K562 (cell line): Measurements from ENCODE around the gene EFCAB8. TPM values are rescaled to one million over a fixed set of nuclear protein-coding genes. Genes with fewer than 3 reads are reported as not detected.
A peak's percentile ranks its signal among the peaks of the same experiment; 100 is the strongest.

Source experiments
- ATAC-seq: fragments of 200-7000 bp; cut with Tn5 transposase; 3 replicates; pipeline ENCODE4 v1.9.1; 2020; ENCODE audit warnings: moderate library complexity
- BruUV-seq: library from RNA; stranded (reverse); fragments of 400-500 nt; replicated peaks from 2 replicates; lab custom pipeline; 2021; lab: Mats Ljungman, UMichigan
- CTCF ChIA-PET: fragments of 300-600 bp; formaldehyde crosslinking; extraction: SDS; loops from one replicate; lab custom pipeline; 2021; ENCODE audit warnings: low intra/inter-chr PET ratio; lab: Yijun Ruan, JAX
- POLR2A ChIA-PET: fragments of 300-600, 350-650 bp; sonication (Branson Sonifier 250); formaldehyde crosslinking; extraction: SDS; loops from one replicate; lab custom pipeline; 2021; ENCODE audit warnings: antibody characterized with exemption, inconsistent platforms; lab: Yijun Ruan, JAX
- DNase-seq, 4 experiments: peaks; one replicate each; pipeline versions ENCODE4 v3.0.0 to v3.0.0-alpha.2; 2011 to 2018; ENCODE audit warnings: low spot score in 3 of 4, mixed read lengths in 3 of 4; ENCODE audit errors: extremely low read depth in 1 of 4
- FAIRE-seq: peaks from 2 replicates; lab custom pipeline; 2011; peaks lifted over from hg19 to GRCh38; lab: Jason Lieb, UNC
- H2AFZ ChIP-seq: 2 replicates; pipeline ENCODE4 v1.6.0; 2011; ENCODE audit warnings: low read depth, low read length, control low read depth, inconsistent platforms
- H3K27ac ChIP-seq: fragments of 200-600 bp; 3 replicates; pipeline ENCODE4 v1.8.0; 2011; ENCODE audit warnings: low read depth, mild to moderate bottlenecking, control low read depth, inconsistent platforms, low read length, moderate library complexity, mixed read lengths; ENCODE audit errors: extremely low read depth
- H3K27me3 ChIP-seq, 2 experiments: fragments of 300-600 bp in 1 of 2; 2 replicates in 1 of 2; 3 replicates in 1 of 2; pipeline versions ENCODE4 v1.6.0 to v1.8.0; 2011; ENCODE audit warnings: inconsistent platforms in 2 of 2, low read length in 2 of 2, mild to moderate bottlenecking in 1 of 2, mixed read lengths in 1 of 2, moderate library complexity in 1 of 2; ENCODE audit not compliant: control insufficient read depth in 2 of 2, insufficient read depth in 2 of 2
- H3K36me3 ChIP-seq: fragments of 300-600 bp; 3 replicates; pipeline ENCODE4 v1.8.0; 2011; ENCODE audit warnings: mild to moderate bottlenecking, low read length, inconsistent platforms; ENCODE audit not compliant: control insufficient read depth, insufficient read depth
- H3K4me1 ChIP-seq, 2 experiments: fragments of 200-600 bp in 1 of 2; replicated peaks in 1 of 2; 2 replicates in 1 of 2; 3 replicates in 1 of 2; pipeline versions ENCODE4 v1.5.1 to v1.8.0; 2011; ENCODE audit warnings: inconsistent platforms in 2 of 2, low read length in 2 of 2, mild to moderate bottlenecking in 1 of 2, mixed read lengths in 1 of 2, moderate library complexity in 1 of 2; ENCODE audit not compliant: control insufficient read depth in 2 of 2, insufficient read depth in 2 of 2
- H3K4me2 ChIP-seq: 2 replicates; pipeline ENCODE4 v1.6.1; 2011; ENCODE audit warnings: low read length, control low read depth, inconsistent platforms, mixed read lengths; ENCODE audit not compliant: insufficient read depth
- H3K4me3 ChIP-seq: fragments of 200-600 bp; sonication (generic), shearing (Covaris generic); 2 replicates; pipeline ENCODE4 v1.5.1; 2016; ENCODE audit warnings: control low read depth, inconsistent platforms
- H3K79me2 ChIP-seq: fragments of 200-600 bp; 3 replicates; pipeline ENCODE4 v1.8.0; 2011; ENCODE audit warnings: low read length, inconsistent platforms; ENCODE audit not compliant: control insufficient read depth, insufficient read depth
- H3K9ac ChIP-seq, 2 experiments: 2 replicates each; pipeline versions ENCODE4 v1.6.0 to v1.6.1; 2011; ENCODE audit warnings: low read depth in 2 of 2, low read length in 2 of 2, control low read depth in 1 of 2, inconsistent platforms in 1 of 2, mild to moderate bottlenecking in 1 of 2, mixed read lengths in 1 of 2; ENCODE audit not compliant: insufficient read depth in 1 of 2
- H3K9me1 ChIP-seq: one replicate; pipeline ENCODE4 v1.6.0; 2011; ENCODE audit warnings: inconsistent platforms, mild to moderate bottlenecking, low read length, moderate library complexity; ENCODE audit not compliant: control insufficient read depth, insufficient read depth
- H3K9me3 ChIP-seq: replicated peaks from 2 replicates; pipeline ENCODE4 v1.5.1; 2011; ENCODE audit warnings: low read depth, low read length, inconsistent platforms; ENCODE audit not compliant: control insufficient read depth, insufficient read depth
- H4K20me1 ChIP-seq: replicated peaks from 2 replicates; pipeline ENCODE4 v1.6.1; 2011; ENCODE audit warnings: low read length, inconsistent platforms, mixed read lengths; ENCODE audit not compliant: control insufficient read depth, insufficient read depth
- ATF4 ChIP-seq: fragments of 450-650 bp; formaldehyde crosslinking; IDR thresholded peaks from 2 replicates; pipeline ENCODE4 v1.4.0; 2022; ENCODE audit warnings: mild to moderate bottlenecking, moderate library complexity
- ATF7 ChIP-seq: fragments of 450-650 bp; IDR thresholded peaks from 2 replicates; pipeline ENCODE4 v1.7.1; 2014; ENCODE audit warnings: mild to moderate bottlenecking, moderate library complexity
- CBFA2T2 ChIP-seq: fragments of 450-650 bp; conservative IDR thresholded peaks from 2 replicates; pipeline ENCODE4 v1.6.1; 2017; ENCODE audit warnings: mild to moderate bottlenecking
- MECOM ChIP-seq: fragments of 250-450 bp; sonication (Bioruptor Pico); IDR thresholded peaks from 2 replicates; pipeline ENCODE4 v1.8.0; 2022; ENCODE audit warnings: inconsistent platforms
- MTF1 ChIP-seq: fragments of 250-450 bp; sonication (Bioruptor Pico); IDR thresholded peaks from 2 replicates; pipeline ENCODE4 v1.9.0; 2021; ENCODE audit warnings: moderate library complexity, mild to moderate bottlenecking, inconsistent platforms, borderline replicate concordance
- NR1H2 ChIP-seq: sonication (generic); formaldehyde crosslinking; IDR thresholded peaks from 2 replicates; pipeline ENCODE4 v1.4.0; 2020; ENCODE audit warnings: mild to moderate bottlenecking, missing genetic modification reagents
- PCBP2 ChIP-seq: fragments of 200-400 bp; formaldehyde crosslinking; IDR thresholded peaks from 2 replicates; pipeline ENCODE4 v1.6.1; 2018; ENCODE audit warnings: low read length, low read depth, mild to moderate bottlenecking, moderate library complexity; ENCODE audit not compliant: poor library complexity, severe bottlenecking
- SETDB1 ChIP-seq: IDR thresholded peaks from one replicate; pipeline ENCODE4 v1.6.1; 2012; ENCODE audit warnings: low read length, control low read depth, inconsistent platforms
- TEAD1 ChIP-seq, 2 experiments: fragments of 450-650 bp in 1 of 2; sonication (generic) in 1 of 2; formaldehyde crosslinking; IDR thresholded peaks; 2 replicates each; pipeline versions ENCODE4 v1.4.0 to v1.8.0; 2020 to 2022; ENCODE audit warnings: mild to moderate bottlenecking in 2 of 2, missing genetic modification reagents in 1 of 2
- ZNF175 ChIP-seq: fragments of 200-800 bp; sonication (Bioruptor generic); IDR thresholded peaks from 2 replicates; pipeline ENCODE4 v1.6.1; 2016; ENCODE audit warnings: low read depth, mild to moderate bottlenecking, missing genetic modification characterization, missing compliant biosample characterization
- ZNF668 ChIP-seq: fragments of 250-450 bp; sonication (Bioruptor Pico); IDR thresholded peaks from 2 replicates; pipeline ENCODE4 v1.8.0; 2022; ENCODE audit warnings: mild to moderate bottlenecking, inconsistent platforms
- WGBS: fragments of 100-300 bp; shearing (Covaris generic); methylation state at CpG from one replicate; pipeline ENCODE4 v1.1.6; 2016; ENCODE audit warnings: low coverage, mixed read lengths; ENCODE audit not compliant: insufficient coverage; ENCODE audit errors: missing lambda C conversion rate; 5-methylcytosine and 5-hydroxymethylcytosine counted together
- in situ Hi-C: fragments of 300-500 bp; cut with MboI; formaldehyde crosslinking; loops from 4 replicates; pipeline ENCODE4 v1.15.0; 2018; ENCODE audit warnings: inconsistent platforms, mixed read lengths
- intact Hi-C: fragments of 100-400 bp; cut with micrococcal nuclease; formaldehyde crosslinking; loops from 2 replicates; pipeline ENCODE4 v1.14.2; 2022
- polyA plus RNA-seq, 8 experiments: library from polyadenylated mRNA; depleted of rRNA in 4 of 8; stranded (reverse) in 5 of 8; unstranded in 3 of 8; fragments of >200 nt; fragmentation: Nextera tagmentation in 2 of 8; fragmentation: Illumina TruSeq in 1 of 8; extraction: Ambion mirVana in 2 of 8; extraction: Trizol in 1 of 8; gene quantifications; 2 replicates each; pipeline versions ENCODE4 v1.2.1 to v1.2.3, GENCODE V29; 2011 to 2014; ENCODE audit warnings: inconsistent platforms in 1 of 8, missing spikeins in 1 of 8
- total RNA-seq, 7 experiments: library from RNA; depleted of rRNA in 6 of 7; stranded (reverse); fragments of >200 nt in 6 of 7; fragmentation: Illumina TruSeq in 2 of 7; extraction: Trizol in 2 of 7; gene quantifications; 2 replicates each; pipeline versions ENCODE4 v1.2.1 to v1.2.3, GENCODE V29; 2011 to 2021; ENCODE audit warnings: low replicate concordance in 1 of 7
- TF ChIP-seq, protein P1 (sequence below), 2 experiments: fragments of 450-650 bp in 1 of 2; sonication (generic) in 1 of 2; formaldehyde crosslinking; conservative IDR thresholded peaks; 2 replicates each; pipeline versions ENCODE4 v1.4.0 to v1.8.1; 2020 to 2022; ENCODE audit warnings: mild to moderate bottlenecking in 1 of 2, missing genetic modification reagents in 1 of 2

EFCAB8 gene
- total and polyA plus RNA-seq, 9 of the 15 experiments (the other 6 are each of a cell fraction or from before 2014, with no cell fraction given): 0.03 to 0.18 (median 0.11) TPM; not detected in 6

DNA sequence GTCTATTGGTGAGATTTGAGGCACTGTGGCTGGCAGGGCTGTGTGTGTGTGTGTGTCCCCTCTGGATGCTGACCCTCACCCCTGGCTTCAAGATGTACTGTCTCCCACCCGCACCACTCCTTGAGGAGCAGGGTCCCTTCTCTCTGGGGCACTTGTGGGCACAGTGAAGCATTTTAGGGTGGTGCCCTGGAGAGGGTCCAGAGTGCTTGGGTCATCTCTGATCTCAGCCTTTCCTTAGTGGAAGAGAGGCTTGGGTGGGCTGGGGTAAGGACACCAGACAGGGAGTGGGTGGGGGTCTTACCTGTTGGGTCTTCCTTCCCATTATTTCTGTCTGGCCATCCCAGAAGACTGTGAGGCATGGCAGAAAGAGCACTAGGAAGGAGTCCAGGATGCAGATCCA lies 66.1 kb downstream of the EFCAB8 start:
- Histone ChIP-seq H3K27ac (no peak overlapping the region), H3K27me3 (peaks cover 5 to 31% of the 10 kb centered on the region in 2 experiments; a peak in 4 of 5 replicates), H3K4me2 (no peak overlapping the region), H4K20me1 (no peaks in the 10 kb centered on the region), H3K4me1 (no peaks in the 10 kb centered on the region; a peak in 1 of 5 replicates), H3K4me3 (no peak overlapping the region), H3K9ac (no peak overlapping the region), H2AFZ (no peak overlapping the region), H3K9me1 (no peaks in the 10 kb centered on the region), H3K9me3 (no peaks in the 10 kb centered on the region), H3K79me2 (no peaks in the 10 kb centered on the region), H3K36me3 (no peaks in the 10 kb centered on the region)
- TF ChIP-seq, protein P1, sequence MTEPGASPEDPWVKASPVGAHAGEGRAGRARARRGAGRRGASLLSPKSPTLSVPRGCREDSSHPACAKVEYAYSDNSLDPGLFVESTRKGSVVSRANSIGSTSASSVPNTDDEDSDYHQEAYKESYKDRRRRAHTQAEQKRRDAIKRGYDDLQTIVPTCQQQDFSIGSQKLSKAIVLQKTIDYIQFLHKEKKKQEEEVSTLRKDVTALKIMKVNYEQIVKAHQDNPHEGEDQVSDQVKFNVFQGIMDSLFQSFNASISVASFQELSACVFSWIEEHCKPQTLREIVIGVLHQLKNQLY (CRISPR knock-in tag; conservative IDR thresholded peaks at IDR 0.05): no peak
- no peak for ATAC-seq
- 0% methylated on average over 1 of the region's 1 CpG for whole genome bisulfite sequencing
- ChIA-PET CTCF (no interaction called here), POLR2A (no interaction called here)
- intact Hi-C loops (no loop called here), in situ Hi-C loops (no loop called here)
- FAIRE-seq: no peak
- BruUV-seq: no TSS peak
- DNase-seq: no peak

DNA sequence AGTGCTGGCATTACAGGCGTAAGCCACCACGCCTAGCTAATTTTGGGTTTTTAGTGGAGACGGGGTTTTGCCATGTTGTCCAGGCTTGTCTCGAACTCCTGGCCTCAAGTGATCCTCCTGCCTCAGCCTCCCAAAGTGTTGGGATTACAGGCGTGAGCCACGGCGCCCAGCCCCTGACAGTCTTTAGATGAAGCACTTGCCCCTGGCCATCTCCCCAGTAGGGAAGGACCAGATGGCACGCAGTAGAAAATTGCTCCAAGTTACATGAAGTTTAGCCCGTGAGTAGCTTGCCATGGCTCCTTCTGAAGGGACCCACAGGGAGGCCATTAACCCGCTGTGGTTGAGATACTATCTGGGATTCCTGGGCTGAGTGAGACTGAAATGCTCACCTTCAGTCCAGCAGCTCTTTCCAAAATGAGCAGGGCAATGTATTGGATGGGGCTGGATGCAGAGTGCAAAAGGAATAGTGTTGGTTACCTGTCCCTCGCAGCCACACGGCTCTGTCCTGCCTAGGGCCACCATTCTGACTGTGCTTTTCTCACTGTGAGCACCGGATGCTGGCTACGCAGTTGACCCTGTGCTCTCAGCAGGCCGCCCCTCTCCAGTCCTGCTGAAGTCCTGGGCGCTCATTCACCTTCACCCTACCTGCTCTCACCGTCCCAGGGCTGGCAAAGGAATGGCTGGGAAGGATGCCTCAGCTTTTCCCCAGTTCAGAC lies 66.9 kb downstream of the EFCAB8 start:
- no peak overlapping the region for H3K27ac ChIP-seq
- TF ChIP-seq ATF7 (no peak), ATF4 (CRISPR knock-in tag) (no peak), ZNF175 (CRISPR knock-in tag) (no peak), ZNF668 (no peak), MTF1 (CRISPR knock-in tag) (no peak), MECOM (CRISPR knock-in tag) (no peak), PCBP2 (no peak), NR1H2 (CRISPR knock-in tag) (no peak), TEAD1 (CRISPR knock-in tag; IDR thresholded peaks at IDR 0.05) (no peak), CBFA2T2 (no peak), SETDB1 (no peak)
- TF ChIP-seq, all 486 proteins: peak for 0
- in situ Hi-C loops: no loop called here
- Histone ChIP-seq H3K79me2 (no peaks in the 10 kb centered on the region), H3K4me3 (no peak overlapping the region), H3K36me3 (no peaks in the 10 kb centered on the region), H3K9me1 (no peaks in the 10 kb centered on the region), H3K4me2 (no peak overlapping the region), H4K20me1 (no peaks in the 10 kb centered on the region), H2AFZ (no peak overlapping the region), H3K4me1 (no peaks in the 10 kb centered on the region), H3K9me3 (no peaks in the 10 kb centered on the region), H3K27me3 (peaks cover 10 to 31% of the 10 kb centered on the region in 2 experiments; a peak in 4 of 5 replicates), H3K9ac (peak overlapping the region in 1 of 2 experiments; percentile 43; a peak in 1 of 4 replicates)
- no TSS peak for BruUV-seq
- DNase-seq: no peak
- CTCF ChIA-PET: no interaction called here
- under 1% methylated on average over 16 of the region's 17 CpGs for WGBS
- no peak for FAIRE-seq
- no peak for ATAC-seq
- intact Hi-C loops: no loop called here
- POLR2A ChIA-PET: no interaction called here
